HepG2 (cell line): ENCODE data around the gene EFS. TPM values are rescaled to one million over a fixed set of nuclear protein-coding genes. Genes with fewer than 3 reads are reported as not detected.

Experiments used
- CBX2 ChIP-seq, 2 experiments: fragments of 200-600 bp in 1 of 2; sonication (generic); formaldehyde crosslinking in 1 of 2; IDR thresholded peaks; 2 replicates each; pipeline versions ENCODE4 v1.7.0 to v1.8.1; 2018 to 2022; ENCODE audit warnings: low read depth in 2 of 2, low read length in 1 of 2, mild to moderate bottlenecking in 1 of 2, missing genetic modification reagents in 1 of 2
- CBX5 ChIP-seq: sonication (generic); formaldehyde crosslinking; IDR thresholded peaks from 2 replicates; pipeline ENCODE4 v1.4.0; 2020; ENCODE audit warnings: missing genetic modification reagents, borderline replicate concordance
- CEBPB ChIP-seq: IDR thresholded peaks from 2 replicates; pipeline ENCODE4 v1.6.1; 2011; ENCODE audit warnings: low read depth, low read length, improper control_type of control experiment, borderline replicate concordance
- EZH2 ChIP-seq: conservative IDR thresholded peaks from 2 replicates; pipeline ENCODE4 v1.6.1; 2012; ENCODE audit warnings: mild to moderate bottlenecking, low read depth, low read length, moderate library complexity
- FOXK1 ChIP-seq: sonication (generic); formaldehyde crosslinking; IDR thresholded peaks from 2 replicates; pipeline ENCODE4 v1.4.0; 2020; ENCODE audit warnings: low read depth, missing genetic modification reagents, borderline replicate concordance
- FUBP1 ChIP-seq: sonication (generic); formaldehyde crosslinking; IDR thresholded peaks from 2 replicates; pipeline ENCODE4 v1.5.1; 2020; ENCODE audit warnings: missing genetic modification reagents, mild to moderate bottlenecking, borderline replicate concordance
- KLF15 ChIP-seq: sonication (generic); formaldehyde crosslinking; IDR thresholded peaks from 2 replicates; pipeline ENCODE4 v1.8.1; 2023; ENCODE audit warnings: borderline replicate concordance, mild to moderate bottlenecking, inconsistent platforms, missing genetic modification reagents, mixed read lengths
- TAF15 ChIP-seq: fragments of 200-400 bp; formaldehyde crosslinking; IDR thresholded peaks from one replicate; pipeline ENCODE4 v1.6.1; 2018; ENCODE audit warnings: mild to moderate bottlenecking, low read depth, low read length; ENCODE audit not compliant: poor library complexity, severe bottlenecking
- TERF1 ChIP-seq: sonication (generic); formaldehyde crosslinking; IDR thresholded peaks from 2 replicates; pipeline ENCODE4 v1.8.0; 2022; ENCODE audit warnings: mild to moderate bottlenecking, missing genetic modification reagents, moderate library complexity
- WIZ ChIP-seq: sonication (generic); formaldehyde crosslinking; IDR thresholded peaks from 2 replicates; pipeline ENCODE4 v1.5.1; 2020; ENCODE audit warnings: mild to moderate bottlenecking, missing genetic modification reagents
- ZBTB14 ChIP-seq: sonication (generic); formaldehyde crosslinking; IDR thresholded peaks from 2 replicates; pipeline ENCODE4 v1.4.0; 2020; ENCODE audit warnings: missing genetic modification reagents
- ZBTB3 ChIP-seq: sonication (generic); formaldehyde crosslinking; IDR thresholded peaks from 2 replicates; pipeline ENCODE4 v1.4.0; 2020; ENCODE audit warnings: low read depth, mild to moderate bottlenecking, moderate library complexity, missing genetic modification reagents, borderline replicate concordance
- ZNF224 ChIP-seq: sonication (generic); formaldehyde crosslinking; IDR thresholded peaks from 2 replicates; pipeline ENCODE4 v1.5.0; 2020; ENCODE audit warnings: mild to moderate bottlenecking, missing genetic modification reagents
- ZNF3 ChIP-seq: IDR thresholded peaks from 2 replicates; pipeline ENCODE4 v1.7.0; 2017; ENCODE audit warnings: inconsistent platforms
- ZNF468 ChIP-seq: sonication (generic); formaldehyde crosslinking; IDR thresholded peaks from 2 replicates; pipeline ENCODE4 v1.8.0; 2022; ENCODE audit warnings: mild to moderate bottlenecking, moderate library complexity, missing genetic modification reagents
- ZNF512B ChIP-seq: sonication (generic); formaldehyde crosslinking; IDR thresholded peaks from 2 replicates; pipeline ENCODE4 v1.5.1; 2020; ENCODE audit warnings: missing genetic modification reagents, mild to moderate bottlenecking, borderline replicate concordance
- ZNF605 ChIP-seq: sonication (generic); formaldehyde crosslinking; IDR thresholded peaks from 2 replicates; pipeline ENCODE4 v1.8.0; 2022; ENCODE audit warnings: mild to moderate bottlenecking, missing genetic modification reagents
- ZNF704 ChIP-seq: sonication (generic); formaldehyde crosslinking; IDR thresholded peaks from 2 replicates; pipeline ENCODE4 v1.8.1; 2023; ENCODE audit warnings: mild to moderate bottlenecking, inconsistent platforms, moderate library complexity, missing genetic modification reagents, borderline replicate concordance
- polyA plus RNA-seq, 8 experiments: library from polyadenylated mRNA; depleted of rRNA in 3 of 8; stranded (reverse) in 7 of 8; unstranded in 1 of 8; fragments of >200 nt; fragmentation: Illumina TruSeq in 4 of 8; extraction: Trizol in 4 of 8; gene quantifications; 2 replicates each; pipeline versions ENCODE4 v1.2.1 to v1.2.3, GENCODE V29; 2011 to 2016; ENCODE audit warnings: low read depth in 4 of 8, missing spikeins in 1 of 8, mixed read lengths in 1 of 8; ENCODE audit not compliant: insufficient read depth in 1 of 8
- total RNA-seq, 5 experiments: library from RNA; depleted of rRNA; stranded (reverse); fragments of >200 nt; fragmentation: Illumina TruSeq; extraction: Trizol; gene quantifications; 2 replicates each; pipeline ENCODE4 v1.2.3, GENCODE V29; 2016; ENCODE audit warnings: low read depth in 1 of 5

Gene EFS
- total and polyA plus RNA-seq, 2 of the 13 experiments (the other 11 are each of a cell fraction or from before 2014, with no cell fraction given), result not detected

- TF ChIP-seq EZH2 (peak; percentile 85; the same call in 1 of the 2 replicates), KLF15 (no peak), FOXK1 (0 out of 2 replicates have a peak, but pooled peaks have one; percentile 52), ZNF704 (CRISPR knock-in tag) (no peak), ZBTB3 (CRISPR knock-in tag) (no peak), ZNF512B (CRISPR knock-in tag) (no peak), CEBPB (no peak), CBX5 (CRISPR knock-in tag) (peak; percentile 63; the same call in 1 of the 2 replicates), WIZ (CRISPR knock-in tag) (no peak), ZNF3 (CRISPR knock-in tag) (no peak), TERF1 (CRISPR knock-in tag) (no peak), ZNF224 (CRISPR knock-in tag) (no peak), TAF15 (no peak), FUBP1 (CRISPR knock-in tag) (no peak), ZNF605 (CRISPR knock-in tag) (no peak), ZNF468 (CRISPR knock-in tag) (no peak), ZBTB14 (CRISPR knock-in tag) (no peak), CBX2 (IDR thresholded peaks at IDR 0.05; ENCODE audit: low read depth, low read length) (no peak), CBX2 (CRISPR knock-in tag; IDR thresholded peaks at IDR 0.05; ENCODE audit: low read depth) (no peak; the same call in 1 of the 2 replicates)
Observed at GRCh38 chr14:23379366-23380196, 14.6 kb upstream of the EFS start (continued).
